GM10266 (cell line): Measurements from ENCODE around the gene FANCI.

Experiments
- DNase-seq: peaks from one replicate; pipeline ENCODE4 v3.0.0; 2012; ENCODE audit errors: extremely low spot score
- TF ChIP-seq, protein P1 (sequence below): IDR thresholded peaks from 2 replicates; pipeline ENCODE4 v1.5.1; 2012; ENCODE audit warnings: mild to moderate bottlenecking, low read depth; ENCODE audit not compliant: control insufficient read depth, insufficient read depth; ENCODE audit errors: missing control alignments

Gene FANCI

DNA sequence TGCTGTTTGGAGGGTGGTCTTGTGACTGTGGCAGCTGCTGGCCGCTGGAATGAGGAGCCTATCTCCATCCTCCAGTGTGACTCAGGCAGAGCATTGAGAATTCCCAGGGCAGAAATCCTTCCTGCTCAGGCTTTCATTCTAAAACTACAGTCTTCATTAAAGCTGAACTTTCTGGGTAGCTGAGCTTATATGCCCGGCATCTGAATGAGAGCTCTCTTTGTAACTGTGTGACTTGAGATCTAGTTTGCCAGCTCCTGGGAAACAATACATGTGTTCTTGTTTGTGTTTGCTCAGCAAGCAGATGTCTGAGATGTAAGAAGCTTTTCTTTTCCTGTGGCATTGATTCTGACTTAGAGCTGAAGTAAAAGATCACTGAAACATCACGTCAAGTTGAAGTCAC, 44.8 kb upstream of the FANCI start:
- DNase-seq, result no peak
- TF ChIP-seq, protein P1, sequence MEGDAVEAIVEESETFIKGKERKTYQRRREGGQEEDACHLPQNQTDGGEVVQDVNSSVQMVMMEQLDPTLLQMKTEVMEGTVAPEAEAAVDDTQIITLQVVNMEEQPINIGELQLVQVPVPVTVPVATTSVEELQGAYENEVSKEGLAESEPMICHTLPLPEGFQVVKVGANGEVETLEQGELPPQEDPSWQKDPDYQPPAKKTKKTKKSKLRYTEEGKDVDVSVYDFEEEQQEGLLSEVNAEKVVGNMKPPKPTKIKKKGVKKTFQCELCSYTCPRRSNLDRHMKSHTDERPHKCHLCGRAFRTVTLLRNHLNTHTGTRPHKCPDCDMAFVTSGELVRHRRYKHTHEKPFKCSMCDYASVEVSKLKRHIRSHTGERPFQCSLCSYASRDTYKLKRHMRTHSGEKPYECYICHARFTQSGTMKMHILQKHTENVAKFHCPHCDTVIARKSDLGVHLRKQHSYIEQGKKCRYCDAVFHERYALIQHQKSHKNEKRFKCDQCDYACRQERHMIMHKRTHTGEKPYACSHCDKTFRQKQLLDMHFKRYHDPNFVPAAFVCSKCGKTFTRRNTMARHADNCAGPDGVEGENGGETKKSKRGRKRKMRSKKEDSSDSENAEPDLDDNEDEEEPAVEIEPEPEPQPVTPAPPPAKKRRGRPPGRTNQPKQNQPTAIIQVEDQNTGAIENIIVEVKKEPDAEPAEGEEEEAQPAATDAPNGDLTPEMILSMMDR, result no peak

DNA sequence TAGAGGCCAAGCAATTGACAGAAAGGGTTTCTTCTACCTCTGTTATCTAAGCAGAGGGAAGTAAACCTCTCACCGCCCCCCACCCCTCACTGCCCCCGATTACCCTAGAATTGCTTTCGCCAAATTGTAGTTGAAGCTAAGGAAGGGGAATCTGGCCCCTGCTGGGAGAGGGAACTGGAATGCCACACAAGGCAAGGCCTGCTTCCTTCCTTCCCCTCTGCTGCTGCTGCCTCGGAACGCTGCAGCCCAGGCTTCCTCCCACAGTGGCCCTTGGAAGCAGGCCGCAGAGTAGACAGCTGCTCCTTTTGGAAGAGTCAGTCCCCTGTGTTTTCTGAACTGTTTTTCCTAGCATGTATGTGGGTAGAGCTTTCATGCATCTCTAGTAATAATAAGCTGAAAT, 44.0 kb upstream of the FANCI start:
- TF ChIP-seq, protein P1, result no peak
- DNase-seq, result no peak

DNA sequence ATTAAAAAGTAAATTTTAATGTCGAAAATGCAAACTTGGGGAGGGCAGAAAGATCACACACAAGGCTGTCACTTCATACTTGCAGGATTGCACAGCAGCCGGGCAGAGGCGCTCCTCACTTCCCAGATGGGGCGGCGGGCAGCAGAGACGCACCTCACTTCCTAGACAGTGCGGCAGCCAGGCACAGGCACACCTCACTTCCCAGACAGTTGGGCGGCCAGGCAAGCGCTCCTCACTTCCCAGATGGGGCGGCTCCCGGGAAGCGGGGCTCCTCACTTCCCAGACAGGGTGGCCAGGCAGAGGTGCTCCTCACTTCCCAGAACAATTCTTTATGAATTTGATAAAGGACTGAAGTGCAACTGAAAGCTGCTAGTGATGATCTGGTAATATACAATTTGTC, 43.6 kb upstream of the FANCI start:
- DNase-seq, result no peak
- TF ChIP-seq, protein P1, result no peak

DNA sequence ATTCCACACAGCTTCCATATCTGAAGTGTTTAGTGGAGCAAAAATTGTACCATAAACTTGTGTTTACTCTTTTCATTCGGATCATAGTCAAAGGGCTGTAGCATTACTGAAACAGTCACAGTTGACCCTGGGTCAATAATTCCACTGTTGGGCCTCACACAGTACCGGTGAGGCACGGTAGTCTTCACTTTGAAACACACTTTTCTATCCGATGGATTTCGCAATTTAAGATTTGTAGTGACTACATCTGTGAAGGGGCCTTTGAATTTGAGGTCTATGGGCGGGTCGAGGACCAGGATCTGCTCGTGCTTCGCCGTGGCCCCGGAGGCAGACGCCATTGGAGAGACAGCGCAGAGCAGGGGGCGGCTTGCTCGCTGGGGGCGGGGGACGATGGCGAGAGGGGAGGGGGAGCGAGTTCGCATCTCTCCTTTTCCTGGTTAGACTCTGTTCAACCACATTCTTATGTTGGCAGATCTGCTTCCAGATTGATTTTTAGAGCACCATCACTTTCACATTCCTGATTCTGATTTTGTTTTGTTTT, 42.2 kb upstream of the FANCI start:
- DNase-seq, result no peak
- TF ChIP-seq, protein P1, result no peak

DNA sequence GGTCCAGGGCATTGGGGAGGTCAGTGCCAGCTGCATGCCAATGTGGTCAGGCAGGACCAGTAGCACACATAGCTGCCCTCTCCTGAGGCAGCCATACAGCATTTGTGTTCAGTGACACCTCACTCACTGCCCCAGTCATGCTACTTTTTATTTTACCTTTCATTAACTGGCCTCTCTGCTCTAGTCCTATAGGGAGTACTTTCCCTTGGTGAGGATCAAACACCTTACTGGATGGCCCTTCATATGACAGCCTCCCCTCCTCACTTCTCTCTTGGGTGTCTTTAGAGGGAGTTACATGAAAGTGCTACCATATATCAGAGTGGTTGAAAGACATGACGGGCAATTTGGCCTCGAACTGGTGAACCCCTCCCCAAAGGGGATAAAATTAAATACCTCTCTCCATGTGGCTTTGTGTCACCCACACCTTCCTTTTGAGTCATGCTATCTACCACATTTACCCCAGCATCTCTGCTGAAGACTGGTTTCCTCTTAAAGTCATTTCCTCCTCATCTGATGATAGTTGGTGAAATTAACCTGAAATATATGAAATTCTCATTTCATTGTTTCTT, 40.0 kb upstream of the FANCI start:
- peak; percentile 41 for DNase-seq
- TF ChIP-seq, protein P1, result no peak

DNA sequence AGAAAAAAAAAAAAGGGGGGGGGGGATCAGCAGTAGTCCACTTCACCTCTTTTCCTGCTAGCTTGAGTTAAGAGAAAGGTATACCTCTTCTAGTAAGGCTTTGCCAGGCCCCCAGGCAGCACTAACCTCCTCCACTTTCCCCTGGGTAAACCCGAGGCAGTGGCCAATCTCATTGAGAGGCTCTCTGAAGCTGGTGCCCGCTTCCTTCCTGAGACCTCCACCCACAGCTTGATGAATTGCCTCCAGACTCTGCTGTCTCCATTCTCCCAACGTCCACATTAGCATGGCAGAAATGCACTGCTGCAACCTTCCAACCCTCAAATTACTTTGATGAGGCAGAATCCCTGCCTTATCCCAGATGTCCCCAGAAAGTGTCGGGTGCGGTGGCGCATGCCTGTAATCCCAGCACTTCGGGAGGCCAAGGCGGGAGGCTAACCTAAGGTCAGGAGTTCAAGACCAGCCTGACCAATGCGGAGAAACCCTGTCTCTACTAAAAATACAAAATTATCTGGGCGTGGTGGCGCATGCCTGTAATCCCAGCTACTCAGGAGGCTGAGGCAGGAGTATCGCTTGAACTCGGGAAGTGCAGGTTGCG, 37.7 kb upstream of the FANCI start:
- DNase-seq, result no peak
- TF ChIP-seq, protein P1, result no peak

DNA sequence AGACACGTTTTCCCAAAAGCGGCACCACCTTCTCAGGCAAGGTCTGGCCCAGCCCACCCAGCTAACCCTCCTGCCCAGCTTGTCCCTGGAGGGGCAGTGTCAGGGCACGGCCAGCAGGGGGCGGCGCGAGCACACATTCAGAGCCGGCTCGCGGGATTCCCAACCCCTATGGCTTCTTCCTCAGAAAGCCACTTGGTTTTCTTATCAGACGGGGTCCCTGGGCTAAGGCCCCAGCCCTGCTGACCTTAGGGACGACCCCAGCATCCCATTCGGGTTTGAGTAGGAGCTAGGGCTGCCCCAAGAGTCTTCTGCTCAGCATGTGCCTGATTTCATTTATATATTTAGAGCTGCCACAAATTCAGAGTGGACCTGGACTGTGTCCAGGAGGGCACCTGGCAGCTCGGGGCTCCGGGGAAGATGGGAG, 36.9 kb upstream of the FANCI start:
- TF ChIP-seq, protein P1, result peak; percentile 96
- DNase-seq, result peak; percentile 85
